NCI-H1105 treated with DMSO at 0.1 percent for 48 hours (cell line): ENCODE data around the gene NAALADL2.
"Not testable (repeated sequence)": the region's sequence is repeated elsewhere in the genome, so short reads cannot be mapped to it uniquely, and the experiment has no call there.

Source experiments
- DNase-seq: peaks from one replicate; lab custom pipeline; 2025; lab: John Stamatoyannopoulos, UW

NAALADL2 gene

GRCh38 chr3:175598740-175599139 is 739.6 kb downstream of the NAALADL2 start:
- no peak for DNase-seq

DNA sequence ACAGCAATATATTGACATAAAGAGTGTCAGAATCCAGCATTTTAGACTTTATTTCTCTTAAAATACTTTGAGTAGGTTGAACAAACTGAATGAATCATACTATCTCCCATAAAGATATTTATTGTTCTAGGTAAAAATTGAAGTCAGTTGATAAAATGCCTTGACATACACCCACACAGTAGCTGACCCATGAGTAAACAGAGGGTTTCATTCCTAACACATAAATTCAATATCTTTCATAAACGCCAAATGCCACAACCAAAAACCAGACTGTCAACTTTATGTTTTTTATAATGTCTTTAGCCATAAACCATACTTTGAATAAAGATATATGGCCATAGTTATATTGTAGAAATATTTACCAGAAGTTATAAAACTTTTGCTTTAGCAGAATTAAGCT is 742.4 kb downstream of the NAALADL2 start:
- DNase-seq: no peak

DNA sequence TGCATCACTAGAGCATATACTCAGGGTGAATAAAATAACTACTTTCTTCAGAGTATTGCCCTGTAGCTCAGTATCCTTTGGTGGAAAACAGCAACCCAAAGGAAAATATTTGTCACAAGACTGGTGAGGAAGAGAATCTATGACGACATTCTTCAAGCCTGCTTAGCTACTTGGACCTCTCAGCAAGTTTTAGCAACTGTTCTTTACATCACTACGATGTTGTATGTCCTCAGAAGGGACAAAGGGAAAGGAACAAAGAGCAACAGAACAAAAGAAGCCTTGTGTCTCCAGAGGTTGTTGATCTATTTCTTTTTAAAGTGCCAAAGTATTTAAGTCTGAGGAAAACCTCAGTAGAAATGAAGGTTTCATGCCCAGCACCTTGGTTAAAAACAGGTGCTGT is 746.7 kb downstream of the NAALADL2 start:
- DNase-seq: no peak

GRCh38 chr3:175606650-175607318 is 747.6 kb downstream of the NAALADL2 start:
- DNase-seq: peak; percentile 57

- no peak for DNase-seq
Observed at GRCh38 chr3:175608356-175608755, 749.2 kb downstream of the NAALADL2 start.

DNA sequence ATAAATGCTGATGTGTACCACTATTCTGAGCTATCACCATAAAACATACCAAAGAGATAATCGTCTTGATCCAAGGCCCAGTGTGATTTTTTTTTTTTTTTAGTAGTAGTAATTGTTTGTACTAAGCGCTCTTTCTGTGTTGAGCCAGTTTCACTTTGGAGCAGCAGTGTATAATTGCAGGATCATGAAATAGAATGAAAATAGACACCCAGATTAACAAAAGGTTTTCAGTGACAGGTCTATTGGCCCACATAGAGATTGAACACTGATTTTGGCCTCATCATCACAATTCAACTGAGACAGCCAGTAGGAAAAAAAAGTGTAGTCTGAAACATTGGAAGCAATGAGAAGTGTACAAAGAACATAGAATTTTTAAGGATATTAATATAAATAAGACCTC is 749.8 kb downstream of the NAALADL2 start:
- no peak for DNase-seq

DNA sequence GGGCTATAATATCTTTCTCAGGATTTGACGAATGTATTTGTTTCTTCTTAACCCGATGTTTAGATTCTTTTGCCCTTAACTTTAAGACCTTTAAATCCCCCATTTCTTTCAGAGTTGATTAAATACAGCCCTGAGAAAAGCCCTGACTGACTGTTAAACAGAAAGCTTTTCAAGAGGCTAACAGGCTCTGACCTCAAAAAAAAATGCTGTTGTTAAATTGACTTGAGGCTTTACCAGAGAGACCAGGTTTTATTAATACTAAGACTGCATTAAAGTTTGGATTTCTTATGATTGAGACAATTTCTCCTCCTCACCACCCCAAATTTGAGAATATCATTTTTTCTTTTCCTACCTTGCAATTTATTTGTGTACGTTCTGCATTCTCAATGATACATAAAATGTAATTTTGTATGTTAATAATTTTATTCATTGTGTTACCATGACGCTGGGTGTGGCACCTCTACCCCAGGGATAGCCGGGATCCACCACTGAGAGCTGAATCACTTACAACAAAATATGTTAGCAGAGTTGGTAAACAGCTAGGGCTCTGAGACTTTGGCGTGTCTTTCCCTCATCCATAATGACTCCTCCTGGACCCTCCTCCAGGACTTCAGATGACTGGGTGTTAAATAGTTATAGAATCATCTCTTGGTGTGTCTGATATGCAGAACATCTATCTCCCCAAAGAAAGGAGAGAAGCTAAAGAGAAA is 753.5 kb downstream of the NAALADL2 start:
- DNase-seq: no peak

- DNase-seq: not testable (repeated sequence)
Observed at GRCh38 chr3:175614107-175614506, 755.0 kb downstream of the NAALADL2 start.

DNA sequence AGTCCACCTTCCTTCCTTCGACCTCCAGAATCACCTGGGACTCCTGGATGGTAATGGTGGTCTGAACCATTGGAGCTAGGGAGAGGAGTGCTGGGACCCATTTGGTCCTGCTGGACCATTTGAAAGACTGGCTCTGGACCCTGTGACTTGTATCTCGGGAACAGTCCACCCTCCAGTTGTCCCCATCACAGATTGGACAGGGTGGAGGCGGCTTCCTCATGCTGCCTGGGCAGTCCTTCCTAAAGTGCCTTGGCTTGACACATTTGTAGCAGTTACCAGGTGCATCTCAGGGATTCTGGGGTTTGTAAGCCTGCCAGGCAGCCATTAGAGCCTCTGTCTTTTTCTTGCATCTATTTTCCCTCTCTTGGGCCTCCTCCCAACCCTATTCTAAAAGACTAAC is 758.1 kb downstream of the NAALADL2 start:
- no peak for DNase-seq

DNA sequence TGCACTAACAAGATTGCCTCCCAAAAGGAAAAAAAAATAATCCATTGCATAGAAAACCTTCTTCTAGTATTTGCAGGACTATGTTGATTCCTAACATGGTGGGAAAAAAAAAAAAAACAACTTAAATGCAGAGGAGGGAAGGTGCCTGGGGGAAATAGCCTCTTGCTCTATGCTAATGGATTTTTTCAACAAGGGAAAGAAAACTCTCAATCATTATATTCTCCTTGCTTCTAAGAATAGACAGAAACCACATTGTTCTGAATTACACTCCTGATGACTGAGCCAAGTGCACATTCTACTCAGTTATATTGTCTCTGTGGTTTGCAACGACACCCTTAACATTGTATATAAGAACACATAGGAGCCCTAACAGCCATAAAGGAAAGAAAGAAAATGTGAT is 760.2 kb downstream of the NAALADL2 start:
- no peak for DNase-seq

GRCh38 chr3:175620093-175620492 is 761.0 kb downstream of the NAALADL2 start:
- no peak for DNase-seq

- no peak for DNase-seq
Observed at GRCh38 chr3:175620532-175620931, 761.4 kb downstream of the NAALADL2 start.

- no peak for DNase-seq
Observed at GRCh38 chr3:175640958-175641357, 781.8 kb downstream of the NAALADL2 start.

DNA sequence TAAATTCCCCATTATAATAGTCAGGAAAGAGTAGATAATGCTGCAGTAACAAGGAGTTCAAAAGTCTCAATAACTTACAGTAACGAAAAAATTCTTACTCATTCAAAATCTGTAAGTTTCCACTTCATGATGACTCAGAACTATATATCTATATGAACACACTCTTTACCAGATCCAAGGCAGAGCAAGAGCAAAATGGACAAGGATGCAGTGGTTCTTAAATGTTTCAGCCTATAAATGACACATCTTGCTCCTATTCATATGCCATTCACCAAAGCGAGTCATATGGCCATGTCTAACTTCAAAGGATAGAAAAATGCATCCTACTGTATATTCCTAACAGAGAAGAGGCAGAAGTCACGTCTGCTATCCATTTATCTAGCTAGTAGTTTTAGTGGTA is 787.7 kb downstream of the NAALADL2 start:
- DNase-seq: no peak

DNA sequence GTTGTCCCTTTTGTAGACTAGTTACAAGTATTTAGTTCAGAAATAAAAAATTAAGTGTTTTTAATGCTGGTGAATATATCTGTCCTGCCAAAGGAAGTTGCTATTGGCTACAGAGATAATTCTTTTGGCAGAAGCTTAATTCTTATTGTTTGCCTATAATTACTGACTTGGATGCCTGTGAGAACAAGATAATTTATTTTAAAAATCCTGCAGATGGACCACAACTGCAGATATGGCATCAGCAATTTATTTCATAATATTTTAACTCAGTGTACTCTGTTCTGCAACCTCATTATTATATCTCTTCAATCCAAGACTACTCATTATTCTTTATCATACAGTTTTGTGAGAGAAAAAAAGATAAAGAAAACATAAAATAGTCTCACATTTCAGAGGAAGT is 789.8 kb downstream of the NAALADL2 start:
- peak; percentile 42 for DNase-seq

GRCh38 chr3:175651716-175652115 is 792.6 kb downstream of the NAALADL2 start:
- DNase-seq: no peak

- DNase-seq: no peak
Observed at GRCh38 chr3:175655351-175655750, 796.2 kb downstream of the NAALADL2 start.

DNA sequence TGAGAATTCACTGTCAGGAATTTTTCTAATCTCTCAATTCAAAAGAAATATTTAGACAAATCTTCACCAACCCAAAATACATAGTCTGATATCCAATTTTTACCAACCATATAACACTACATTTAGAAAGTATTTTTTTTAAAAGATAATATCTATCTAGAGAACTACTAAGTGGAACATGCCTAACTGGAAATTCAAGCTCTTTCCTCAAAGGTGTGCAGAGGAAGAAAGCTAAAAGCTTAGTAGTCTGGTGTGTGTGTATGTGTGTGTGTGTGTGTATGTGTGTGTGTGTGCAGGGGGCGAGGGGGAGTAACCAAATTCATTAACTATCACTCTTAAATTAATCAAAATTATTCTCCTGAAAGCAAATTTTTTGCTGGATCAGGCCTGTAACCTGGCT is 797.3 kb downstream of the NAALADL2 start:
- DNase-seq: no peak

DNA sequence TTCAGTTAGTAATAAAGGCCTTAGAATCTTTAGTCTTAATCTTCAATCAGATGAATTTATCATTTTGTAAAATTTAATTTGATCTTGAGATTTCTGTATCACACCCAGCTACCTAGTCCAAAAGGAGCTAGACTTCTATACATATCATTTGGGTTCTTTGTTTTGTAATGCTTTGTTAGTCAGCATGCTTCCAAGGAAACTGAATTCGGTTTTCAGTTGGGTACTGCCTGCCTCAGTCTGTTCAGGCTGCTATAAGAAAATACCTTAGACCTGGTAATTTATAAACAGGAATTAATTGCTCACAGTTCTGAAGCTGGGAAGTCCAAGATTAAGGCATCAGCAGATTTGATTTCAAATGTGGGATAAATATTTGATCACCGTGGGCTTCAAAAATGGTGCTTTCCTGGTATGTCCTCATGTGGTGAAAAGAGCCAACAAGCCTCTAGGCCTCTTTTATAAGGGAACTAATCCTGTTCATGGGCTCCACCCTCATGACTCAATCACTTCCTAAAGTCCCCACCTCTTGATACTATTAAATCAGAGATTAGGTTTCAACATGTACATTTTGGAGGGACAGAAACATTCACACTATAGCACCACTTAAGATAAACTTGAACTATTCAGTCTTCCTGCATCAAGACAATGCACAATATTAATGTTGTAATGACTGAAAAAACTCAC is 800.7 kb downstream of the NAALADL2 start:
- DNase-seq: no peak

- no peak for DNase-seq
Observed at GRCh38 chr3:175662815-175663214, 803.7 kb downstream of the NAALADL2 start.

DNA sequence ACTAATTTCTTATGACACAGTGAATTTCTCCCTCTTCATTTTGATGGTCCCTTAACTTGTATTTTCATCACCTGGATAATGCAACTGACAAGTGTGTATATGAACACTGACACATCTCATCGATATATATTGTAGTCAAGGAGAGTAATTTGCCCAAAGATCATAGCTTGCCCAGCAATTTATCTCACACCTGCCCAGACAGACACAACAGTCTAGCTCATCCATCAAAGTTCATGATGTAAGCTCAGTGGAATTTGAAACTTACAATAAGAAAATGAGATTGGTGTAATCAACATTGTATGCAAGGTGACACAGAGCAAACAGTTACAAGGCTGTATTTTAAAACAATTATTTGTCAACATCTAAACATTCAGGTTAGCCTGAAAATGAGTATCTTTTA is 805.8 kb downstream of the NAALADL2 start:
- DNase-seq: no peak

- no peak for DNase-seq
Observed at GRCh38 chr3:175668300-175668699, 809.2 kb downstream of the NAALADL2 start.

GRCh38 chr3:175670557-175670956 is 811.4 kb downstream of the NAALADL2 start:
- DNase-seq: no peak
